HUES64 (cell line): Measurements from ENCODE around the gene ASB4.
A peak's percentile ranks its signal among the peaks of the same experiment; 100 is the strongest.
"Not testable (repeated sequence)": the region's sequence is repeated elsewhere in the genome, so short reads cannot be mapped to it uniquely, and the experiment has no call there.

Source experiments
- H3K27ac ChIP-seq: 2 replicates; pipeline ENCODE4 v1.7.0; 2013; ENCODE audit warnings: low read depth, low read length, inconsistent platforms
- H3K27me3 ChIP-seq: 2 replicates; pipeline ENCODE4 v1.6.1; 2013; ENCODE audit warnings: mild to moderate bottlenecking, low read length; ENCODE audit not compliant: insufficient read depth
- H3K36me3 ChIP-seq: 2 replicates; pipeline ENCODE4 v1.6.1; 2013; ENCODE audit warnings: mild to moderate bottlenecking, low read length; ENCODE audit not compliant: insufficient read depth
- H3K4me1 ChIP-seq: 2 replicates; pipeline ENCODE4 v1.6.1; 2013; ENCODE audit warnings: mild to moderate bottlenecking, low read length, moderate library complexity; ENCODE audit not compliant: insufficient read depth
- H3K4me3 ChIP-seq: 2 replicates; pipeline ENCODE4 v1.5.1; 2013; ENCODE audit warnings: mild to moderate bottlenecking, low read length, moderate library complexity
- H3K9ac ChIP-seq: 2 replicates; pipeline ENCODE4 v1.6.1; 2013; ENCODE audit warnings: mild to moderate bottlenecking, low read depth, low read length
- H3K9me3 ChIP-seq: 2 replicates; pipeline ENCODE4 v1.6.1; 2013; ENCODE audit warnings: low read depth, low read length; ENCODE audit not compliant: insufficient read depth
- WGBS: fragments of 150-250, 120-280 bp; methylation state at CpG from one replicate; pipeline ENCODE4 v1.1.7; 2013; ENCODE audit warnings: missing lambda C conversion rate; 5-methylcytosine and 5-hydroxymethylcytosine counted together

Gene ASB4

DNA sequence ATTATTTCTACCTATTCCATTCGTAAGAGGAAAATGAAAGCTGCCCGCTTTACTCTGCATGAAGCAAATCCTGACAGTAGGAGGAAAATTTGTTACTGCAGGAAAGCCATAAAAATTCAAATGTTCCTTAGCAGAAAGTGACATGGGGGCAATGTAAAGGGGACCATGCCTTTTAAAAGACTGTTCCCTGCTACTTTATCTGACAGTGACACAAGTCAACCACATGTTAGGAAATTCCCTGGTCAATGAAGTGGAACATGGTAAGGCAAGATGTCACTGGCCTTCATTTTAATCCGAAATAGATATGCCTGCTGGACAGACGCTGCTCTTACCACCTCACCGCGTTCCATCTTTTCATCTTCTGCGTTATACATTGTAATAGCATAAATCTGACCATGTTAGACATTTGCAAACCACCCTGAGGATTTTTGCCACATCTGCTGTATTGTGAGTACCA lies 18.4 kb downstream of the ASB4 start:
- not testable (repeated sequence) for H3K4me3 ChIP-seq, H3K27me3 ChIP-seq, H3K36me3 ChIP-seq, H3K9ac ChIP-seq, H3K9me3 ChIP-seq
- Histone ChIP-seq H3K4me1 (peaks cover 26% of the 10 kb centered on the region), H3K27ac (peak overlapping the region; percentile 41; the same call in 1 of the 2 replicates)
- 78% methylated on average over 7 of the region's 7 CpGs for WGBS

- WGBS: 95% methylated on average over 2 of the region's 2 CpGs
- Histone ChIP-seq H3K4me3 (no peak overlapping the region), H3K36me3 (no peaks in the 10 kb centered on the region), H3K9ac (no peak overlapping the region), H3K9me3 (no peaks in the 10 kb centered on the region), H3K4me1 (peaks cover 12% of the 10 kb centered on the region), H3K27me3 (no peaks in the 10 kb centered on the region), H3K27ac (no peak overlapping the region)
Measured at GRCh38 chr7:95508780-95509179, 23.0 kb downstream of the ASB4 start.

GRCh38 chr7:95509199-95509598 lies 23.5 kb downstream of the ASB4 start:
- H3K4me1 ChIP-seq: peaks cover 10% of the 10 kb centered on the region
- no peak overlapping the region for H3K4me3 ChIP-seq
- no peak overlapping the region for H3K27ac ChIP-seq
- no peak overlapping the region for H3K9ac ChIP-seq
- H3K27me3 ChIP-seq: no peaks in the 10 kb centered on the region
- no peaks in the 10 kb centered on the region for H3K36me3 ChIP-seq
- H3K9me3 ChIP-seq: no peaks in the 10 kb centered on the region
- WGBS: 60% methylated on average over 4 of the region's 5 CpGs

DNA sequence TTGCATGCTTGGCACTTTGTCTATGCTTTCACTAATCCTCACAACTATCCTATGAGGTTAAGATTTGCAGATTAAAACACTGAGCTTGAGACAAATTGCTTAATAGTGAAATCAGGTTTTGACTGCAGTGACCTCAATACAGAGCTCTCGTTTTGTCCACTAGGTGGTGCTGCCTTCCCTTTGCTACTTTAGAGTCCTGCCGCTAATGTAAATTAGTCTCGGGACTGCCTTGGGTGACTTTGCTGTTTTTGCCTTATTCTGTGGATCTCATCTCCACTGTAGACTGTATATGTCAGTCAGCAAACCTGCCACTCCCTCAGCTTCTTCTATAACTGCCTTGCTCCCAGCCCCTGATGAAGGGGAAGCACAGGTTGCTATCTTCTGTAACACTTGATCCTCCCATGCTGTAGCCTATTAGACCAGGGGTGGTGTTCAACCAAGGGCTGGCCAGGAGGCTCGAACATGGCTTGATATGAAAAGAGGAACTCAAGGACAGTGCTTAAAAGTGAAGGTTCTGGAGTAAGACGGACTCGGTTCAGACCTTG lies 26.0 kb downstream of the ASB4 start:
- Histone ChIP-seq H3K4me1 (peaks cover 3% of the 10 kb centered on the region; the same call in 1 of the 2 replicates), H3K36me3 (no peaks in the 10 kb centered on the region), H3K4me3 (no peak overlapping the region), H3K27ac (no peak overlapping the region), H3K9me3 (no peaks in the 10 kb centered on the region), H3K27me3 (no peaks in the 10 kb centered on the region), H3K9ac (no peak overlapping the region)
- WGBS: 50% methylated on average over 6 of the region's 6 CpGs

- H3K27me3 ChIP-seq: no peaks in the 10 kb centered on the region
- H3K4me1 ChIP-seq: no peaks in the 10 kb centered on the region
- H3K9ac ChIP-seq: no peak overlapping the region
- no peaks in the 10 kb centered on the region for H3K9me3 ChIP-seq
- 96% methylated on average over 2 of the region's 2 CpGs for WGBS
- H3K4me3 ChIP-seq: no peak overlapping the region
- H3K36me3 ChIP-seq: no peaks in the 10 kb centered on the region
- no peak overlapping the region for H3K27ac ChIP-seq
Measured at GRCh38 chr7:95517458-95517857, 31.7 kb downstream of the ASB4 start.

- 100% methylated on average over 1 of the region's 1 CpG for WGBS
- H3K27me3 ChIP-seq: no peaks in the 10 kb centered on the region
- no peaks in the 10 kb centered on the region for H3K4me1 ChIP-seq
- no peaks in the 10 kb centered on the region for H3K9me3 ChIP-seq
- no peak overlapping the region for H3K27ac ChIP-seq
- H3K9ac ChIP-seq: no peak overlapping the region
- H3K36me3 ChIP-seq: no peaks in the 10 kb centered on the region
- H3K4me3 ChIP-seq: no peak overlapping the region
Measured at GRCh38 chr7:95517870-95518269, 32.1 kb downstream of the ASB4 start.

DNA sequence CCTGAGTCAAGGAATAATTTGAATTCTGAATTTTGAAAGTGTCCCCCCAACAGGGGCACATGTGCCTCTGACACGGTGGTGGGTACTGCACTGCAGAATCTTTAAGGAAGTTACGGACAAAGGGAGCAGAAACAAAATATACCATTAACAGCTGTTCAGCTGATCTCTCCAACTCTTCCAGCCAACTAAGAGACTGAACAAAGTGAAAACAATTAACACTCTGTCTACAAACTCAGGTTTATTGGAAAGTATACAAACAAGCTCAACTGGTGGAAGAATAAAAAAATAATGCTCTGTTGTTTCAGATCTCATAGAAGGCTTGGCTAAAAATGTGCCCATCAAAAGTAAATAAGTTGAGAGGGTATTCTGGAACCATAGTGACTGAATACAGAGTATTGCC lies 34.4 kb downstream of the ASB4 start:
- Histone ChIP-seq H3K36me3 (no peaks in the 10 kb centered on the region), H3K27ac (no peak overlapping the region), H3K9me3 (no peaks in the 10 kb centered on the region), H3K4me3 (no peak overlapping the region), H3K4me1 (no peaks in the 10 kb centered on the region), H3K9ac (no peak overlapping the region), H3K27me3 (no peaks in the 10 kb centered on the region)
- WGBS: 98% methylated on average over 2 of the region's 2 CpGs

DNA sequence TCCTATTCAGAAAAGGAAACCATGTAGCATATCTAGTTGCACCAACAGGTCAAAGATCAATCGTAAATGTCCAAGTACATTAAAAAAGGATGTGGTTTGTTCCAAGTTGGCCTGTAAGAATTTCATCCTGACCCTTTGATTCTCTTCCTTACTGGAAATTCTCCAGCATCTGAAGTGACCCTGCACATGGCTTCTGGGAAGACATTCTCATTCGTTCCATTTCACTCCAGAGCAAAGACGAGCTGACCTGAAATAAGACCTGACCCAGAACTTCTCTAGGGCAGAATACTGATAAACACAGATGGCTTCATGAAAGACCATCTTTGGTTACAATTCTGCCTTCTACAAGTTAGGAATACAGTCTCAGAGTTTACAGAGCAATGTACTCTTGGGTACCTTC lies 39.8 kb downstream of the ASB4 start:
- 93% methylated on average over 3 of the region's 3 CpGs for WGBS
- Histone ChIP-seq H3K9ac (no peak overlapping the region), H3K4me3 (no peak overlapping the region), H3K27me3 (no peaks in the 10 kb centered on the region), H3K36me3 (no peaks in the 10 kb centered on the region), H3K4me1 (no peaks in the 10 kb centered on the region), H3K9me3 (no peaks in the 10 kb centered on the region), H3K27ac (no peak overlapping the region)

GRCh38 chr7:95526128-95526738 lies 40.5 kb downstream of the ASB4 start:
- no peak overlapping the region for H3K4me3 ChIP-seq
- 89% methylated on average over 7 of the region's 7 CpGs for WGBS
- H3K9ac ChIP-seq: no peak overlapping the region
- H3K36me3 ChIP-seq: no peaks in the 10 kb centered on the region
- no peaks in the 10 kb centered on the region for H3K9me3 ChIP-seq
- no peaks in the 10 kb centered on the region for H3K27me3 ChIP-seq
- H3K27ac ChIP-seq: no peak overlapping the region
- H3K4me1 ChIP-seq: no peaks in the 10 kb centered on the region

DNA sequence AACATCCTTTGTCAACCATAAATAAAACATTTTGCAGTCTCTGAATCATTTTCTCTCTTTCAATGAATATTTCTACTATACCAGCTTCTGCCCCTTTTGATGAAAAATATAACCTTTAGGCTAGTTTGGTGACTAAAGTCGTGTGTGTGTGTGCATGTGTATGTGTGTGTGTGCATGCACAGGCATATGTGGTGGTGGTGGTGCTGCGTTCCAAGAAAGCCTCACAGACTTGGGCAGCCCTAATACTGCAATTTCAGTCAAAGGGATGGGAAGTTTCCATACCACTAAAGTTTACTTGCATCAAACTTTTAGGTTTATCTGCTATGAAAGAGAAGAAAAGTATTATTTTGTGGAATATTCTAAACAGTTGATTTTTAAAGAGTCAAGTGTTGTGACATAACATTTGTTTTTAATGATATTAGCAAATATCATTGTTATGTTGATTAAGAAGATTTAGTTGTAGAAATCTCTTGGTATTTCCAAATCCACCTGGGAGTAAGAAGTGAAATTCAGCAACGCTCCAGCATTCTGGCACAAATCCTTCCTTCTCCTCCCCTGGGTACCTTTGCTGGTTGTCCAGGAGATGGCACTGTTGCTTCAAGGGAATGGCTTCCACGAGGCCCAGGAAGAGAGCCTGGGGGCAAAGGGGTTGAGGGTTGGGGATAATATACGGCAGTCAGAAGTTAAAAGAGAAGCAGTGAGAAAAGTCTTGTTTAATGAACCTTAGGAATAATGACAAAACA lies 41.5 kb downstream of the ASB4 start:
- H3K4me3 ChIP-seq: no peak overlapping the region
- H3K27me3 ChIP-seq: no peaks in the 10 kb centered on the region
- no peak overlapping the region for H3K27ac ChIP-seq
- H3K36me3 ChIP-seq: no peaks in the 10 kb centered on the region
- no peaks in the 10 kb centered on the region for H3K4me1 ChIP-seq
- H3K9ac ChIP-seq: no peak overlapping the region
- H3K9me3 ChIP-seq: no peaks in the 10 kb centered on the region
- WGBS: 42% methylated on average over 5 of the region's 5 CpGs

- no peaks in the 10 kb centered on the region for H3K36me3 ChIP-seq
- H3K9ac ChIP-seq: no peak overlapping the region
- no peak overlapping the region for H3K4me3 ChIP-seq
- no peaks in the 10 kb centered on the region for H3K27me3 ChIP-seq
- WGBS: 95% methylated on average over 23 of the region's 23 CpGs
- no peak overlapping the region for H3K27ac ChIP-seq
- no peaks in the 10 kb centered on the region for H3K9me3 ChIP-seq
- no peaks in the 10 kb centered on the region for H3K4me1 ChIP-seq
Measured at GRCh38 chr7:95527776-95528250, 42.1 kb downstream of the ASB4 start.
